Activated CD4-positive, alpha-beta T cell treated with anti-CD3 and anti-CD28 coated beads, Interleukin-10, Interleukin-2, amounts not matched to agents 100 ng/mL and 50 ng/mL, durations not matched to agents 16 hours and 8 hours (primary cell): Measurements from ENCODE around the gene ATP9A.
A peak's percentile ranks its signal among the peaks of the same experiment; 100 is the strongest.

Experiments
- DNase-seq: peaks from one replicate; pipeline ENCODE4 v3.0.0-alpha.2; 2020

Gene ATP9A

DNA sequence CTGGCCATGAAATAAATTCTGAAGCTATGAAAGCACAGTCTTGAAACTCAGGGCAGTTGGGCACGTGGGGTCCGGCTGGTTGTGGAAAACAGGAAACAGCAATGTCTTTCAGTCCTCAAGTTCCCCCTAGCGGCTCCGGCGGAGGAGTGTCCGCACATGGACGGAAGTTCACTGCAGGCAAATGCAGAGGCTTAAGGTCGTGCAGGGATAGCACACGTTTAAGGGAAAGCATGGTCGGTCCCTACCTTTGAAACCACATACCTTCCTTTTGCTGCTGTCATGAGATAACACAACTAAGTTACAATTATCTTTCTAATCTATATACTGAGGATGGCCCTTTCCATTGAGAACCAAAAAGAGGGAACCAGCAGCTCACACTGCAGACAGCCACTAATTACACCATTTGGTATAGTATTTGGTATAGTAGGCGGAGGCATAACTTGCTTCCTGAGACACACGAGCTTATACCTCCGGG lies 173.1 kb downstream of the ATP9A start:
- peak; percentile 92 for DNase-seq

DNA sequence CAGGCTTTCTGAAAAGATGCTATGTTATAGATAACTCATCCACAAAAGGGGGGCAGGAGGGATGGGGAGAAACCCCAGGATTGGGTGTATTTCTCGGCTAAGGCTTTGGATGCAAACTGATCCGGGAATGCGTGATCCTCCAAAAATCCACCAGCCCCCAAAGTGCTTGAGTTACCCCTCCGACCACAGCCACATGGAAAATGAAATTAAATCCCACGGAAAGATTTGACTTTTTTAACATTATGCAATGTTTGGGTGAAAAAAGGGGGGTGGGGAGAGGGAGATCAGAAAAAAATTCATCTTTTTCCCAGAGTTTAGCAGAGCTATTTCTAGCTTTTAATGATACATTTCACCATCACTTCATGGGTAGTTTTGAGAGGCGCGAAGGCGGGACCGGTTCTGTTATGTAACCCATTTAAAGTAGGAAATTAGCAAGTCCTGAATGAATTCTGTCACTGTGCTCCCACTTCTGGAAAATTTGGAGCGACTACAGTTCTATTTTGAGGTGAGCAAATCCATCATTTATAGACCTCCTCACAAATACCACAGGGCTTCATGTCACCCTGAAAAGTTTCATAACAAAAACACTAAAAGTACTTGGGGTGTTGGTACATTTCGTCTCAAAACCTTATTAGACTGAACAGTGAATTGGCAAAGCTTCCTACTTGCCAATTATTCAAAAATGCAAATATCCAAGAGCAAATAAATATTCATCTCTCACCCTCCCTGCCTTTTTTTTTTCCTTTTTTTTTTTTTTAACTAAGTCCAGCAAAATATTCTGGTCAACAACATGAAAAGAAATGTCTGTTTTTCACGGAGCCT lies 173.7 kb downstream of the ATP9A start:
- no peak for DNase-seq

DNA sequence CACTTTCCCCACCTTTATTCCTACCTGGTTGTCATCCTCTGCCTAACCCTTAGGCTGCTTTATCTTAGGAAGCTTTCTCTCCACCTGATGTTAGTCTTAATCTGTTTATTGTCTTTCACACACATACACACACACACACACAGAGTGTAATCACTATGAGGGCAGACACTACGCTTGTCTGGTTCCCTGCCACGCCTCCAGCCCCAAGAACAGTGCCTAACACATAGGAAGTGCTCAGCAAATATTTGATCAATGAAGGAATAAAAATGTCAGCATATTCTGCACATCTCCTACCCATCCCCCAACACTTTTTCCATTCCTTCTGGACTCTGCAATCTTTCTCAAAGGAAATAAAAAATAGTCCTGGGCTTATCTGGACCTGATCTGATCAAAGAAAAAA lies 174.6 kb downstream of the ATP9A start:
- DNase-seq: no peak

DNA sequence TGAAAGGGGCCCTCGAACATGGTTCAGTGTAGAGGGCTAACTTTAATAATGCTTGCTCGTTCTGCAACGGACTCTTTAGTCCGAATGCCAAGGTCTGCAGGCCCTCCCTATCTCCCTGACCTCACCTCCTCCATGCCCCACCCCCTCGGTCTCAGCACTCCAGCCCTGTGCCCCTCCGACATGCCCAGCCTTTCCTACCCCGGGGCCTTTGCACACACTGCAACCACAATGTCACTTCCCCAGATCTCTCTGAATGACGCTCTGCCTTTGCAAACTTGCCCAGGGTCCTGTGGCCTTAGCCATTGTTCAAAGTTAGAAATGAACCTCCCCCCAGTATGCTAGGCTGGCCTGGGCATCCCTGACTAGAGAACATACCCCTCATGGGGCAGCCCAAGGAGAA lies 175.6 kb downstream of the ATP9A start:
- DNase-seq: no peak

DNA sequence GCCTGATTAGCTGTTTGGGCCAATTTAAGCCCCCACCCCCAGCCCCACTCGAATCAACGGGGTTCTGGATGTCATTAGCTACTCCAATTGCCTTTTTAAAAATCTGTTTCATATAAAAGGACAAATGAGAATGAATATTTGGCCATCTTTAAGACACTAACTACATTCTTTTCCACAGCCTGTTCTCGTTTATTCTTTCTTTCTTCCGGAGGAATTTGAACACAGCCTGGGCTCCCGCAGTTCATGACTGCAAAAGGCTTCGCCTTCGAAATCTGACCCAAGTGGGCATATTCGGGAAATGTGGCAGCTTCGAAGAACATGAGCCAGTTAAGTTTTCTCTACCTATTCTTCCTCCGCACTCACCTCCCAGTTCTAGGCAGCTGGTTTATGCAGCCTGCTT lies 176.3 kb downstream of the ATP9A start:
- DNase-seq: no peak

DNA sequence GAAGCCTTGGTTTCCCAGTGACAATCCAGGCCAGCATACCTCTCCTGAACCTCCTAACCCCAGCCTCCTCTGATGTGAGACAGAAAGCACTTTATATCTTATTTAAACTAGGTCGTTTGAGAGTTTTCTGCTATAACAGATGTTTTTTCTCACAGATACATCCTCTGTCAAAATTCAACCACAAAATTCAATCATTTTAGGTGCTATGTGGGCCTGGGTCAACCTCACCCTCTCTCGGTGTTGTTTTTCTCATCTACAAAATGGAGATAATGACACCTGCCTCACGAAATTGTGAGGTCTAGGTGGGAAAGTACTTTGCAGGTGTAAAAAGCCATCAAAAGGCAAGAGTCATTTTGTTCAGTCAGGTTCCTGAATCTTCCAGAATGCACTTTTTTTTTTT lies 179.4 kb downstream of the ATP9A start:
- DNase-seq: no peak

DNA sequence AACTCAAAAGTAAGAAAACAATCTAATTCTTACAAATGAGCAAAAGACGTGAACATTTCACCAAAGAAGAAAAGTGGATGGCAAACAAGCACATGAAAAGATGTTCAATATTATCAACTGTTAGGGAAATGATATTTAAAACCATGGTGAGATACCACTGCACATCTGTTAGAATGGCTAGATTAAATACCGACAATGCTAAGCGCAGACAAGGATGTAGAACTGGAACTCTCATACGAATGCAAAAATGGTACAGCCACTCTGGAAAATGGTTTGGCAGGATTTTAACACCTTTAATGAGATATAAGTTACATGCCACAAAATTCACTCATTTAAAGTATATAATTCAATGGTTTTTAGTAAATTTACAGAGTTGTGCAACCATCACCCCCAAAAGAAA lies 181.0 kb downstream of the ATP9A start:
- no peak for DNase-seq

DNA sequence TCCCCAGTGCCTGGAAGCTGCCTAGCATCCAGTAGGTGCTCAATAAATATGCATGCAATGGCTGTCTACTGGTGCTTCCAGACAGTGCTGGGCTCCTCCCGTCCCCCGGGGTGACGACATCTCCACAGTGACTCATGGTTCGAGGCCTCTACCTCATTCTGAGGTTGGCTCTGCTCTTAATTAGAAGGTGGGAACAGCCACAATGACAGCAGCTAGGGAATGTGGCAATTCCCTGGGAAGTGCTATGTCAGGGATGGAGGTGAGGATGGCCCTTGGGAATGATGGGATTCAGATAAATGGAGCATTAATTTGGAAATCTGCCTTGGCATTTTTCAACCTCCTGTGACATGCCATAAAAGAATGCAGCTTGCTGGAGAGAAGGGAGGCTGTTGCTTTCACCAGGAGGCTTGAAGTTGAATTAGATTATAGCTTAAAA lies 182.2 kb downstream of the ATP9A start:
- no peak for DNase-seq

DNA sequence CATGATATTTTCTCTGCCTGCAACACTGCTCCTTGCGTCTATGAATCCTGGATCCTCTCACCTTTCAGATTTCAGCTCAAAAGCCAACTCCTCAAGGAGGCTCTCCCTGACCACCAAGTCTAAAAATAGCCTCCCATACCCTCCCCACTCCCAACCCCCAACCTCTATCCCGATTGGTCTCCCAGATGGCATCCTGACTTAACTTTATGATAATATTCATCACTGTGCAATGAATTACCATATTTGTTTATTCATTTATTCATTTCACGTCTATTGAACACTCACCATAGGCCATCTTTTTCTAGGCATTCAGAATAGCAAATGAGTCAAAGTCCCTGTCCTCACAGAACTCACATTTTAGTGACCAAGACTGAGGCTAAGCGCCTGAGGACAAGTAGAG lies 183.0 kb downstream of the ATP9A start:
- DNase-seq: no peak

DNA sequence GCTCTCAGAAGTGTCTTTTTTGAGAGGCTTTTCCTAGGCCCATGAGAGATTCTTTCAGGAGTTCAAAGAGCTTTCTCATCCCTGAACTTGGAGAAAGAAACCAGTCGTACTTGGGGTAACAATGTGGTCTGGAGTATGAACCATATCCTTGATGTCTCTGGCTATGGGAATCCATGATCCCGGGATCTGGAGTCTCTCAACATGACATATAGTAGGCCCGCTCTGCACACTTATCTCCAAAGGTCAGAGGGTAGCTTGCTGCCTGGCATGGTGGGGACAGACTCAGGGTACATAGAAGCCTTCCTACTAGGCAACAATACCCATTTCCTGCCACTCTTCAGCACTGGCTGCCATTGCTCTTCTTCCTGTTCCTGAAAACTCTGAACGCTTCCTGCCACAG lies 183.5 kb downstream of the ATP9A start:
- no peak for DNase-seq

DNA sequence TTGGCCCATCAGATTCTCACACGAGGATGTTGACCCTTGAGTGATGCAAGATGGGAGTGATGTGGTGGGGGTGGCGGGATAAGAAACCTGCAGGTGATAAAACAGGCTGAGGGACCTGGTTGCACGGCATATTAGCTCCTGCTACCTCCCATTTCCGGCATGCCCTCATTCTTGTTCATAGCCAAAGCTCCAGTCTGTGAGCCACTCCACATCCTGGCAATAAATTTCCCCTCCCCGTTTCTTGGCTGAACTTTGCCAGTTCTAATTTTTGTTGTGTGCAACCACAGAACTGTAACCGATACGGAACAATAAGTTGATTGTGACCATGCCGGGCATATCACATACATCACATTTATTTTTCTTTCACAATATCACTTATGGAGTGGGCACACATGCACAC lies 184.1 kb downstream of the ATP9A start:
- no peak for DNase-seq

DNA sequence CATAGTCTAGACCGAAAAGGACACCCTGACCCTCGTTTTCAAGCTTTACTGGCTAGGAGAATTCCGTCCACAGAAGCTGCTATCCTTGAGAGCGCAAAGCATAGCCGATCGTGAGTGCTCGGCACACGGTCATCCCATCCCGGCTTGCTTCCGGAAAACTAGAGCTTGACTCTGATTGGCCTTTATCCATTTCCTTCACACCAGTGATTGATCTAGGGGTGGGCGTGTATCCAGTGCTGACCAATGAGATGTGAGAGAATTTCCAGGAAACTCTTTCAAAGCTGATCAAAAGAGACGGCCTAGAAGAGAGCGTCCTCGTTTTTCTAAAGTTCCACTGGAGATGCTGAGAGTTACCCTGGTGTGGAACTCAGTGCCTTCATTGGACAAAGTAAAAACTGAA lies 184.7 kb downstream of the ATP9A start:
- DNase-seq: no peak

DNA sequence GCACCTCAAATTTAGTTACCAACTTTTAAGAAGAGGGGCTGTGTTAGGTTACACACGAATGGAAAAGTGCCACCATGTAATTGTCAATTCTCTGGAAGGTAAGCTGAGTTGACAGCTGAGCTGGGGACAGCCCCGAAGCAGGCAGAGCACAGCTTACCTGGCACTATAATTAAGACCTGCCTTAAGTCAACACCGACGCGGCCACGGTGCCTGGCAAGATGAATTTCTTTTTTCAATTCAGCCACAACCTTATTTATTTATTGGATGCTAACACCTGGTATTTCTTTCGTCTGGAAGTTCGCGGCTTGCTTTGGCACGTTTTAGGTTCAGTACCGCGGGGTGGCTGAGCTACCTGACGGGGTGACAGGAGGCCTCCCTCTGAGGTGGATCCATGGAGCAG lies 185.1 kb downstream of the ATP9A start:
- no peak for DNase-seq

DNA sequence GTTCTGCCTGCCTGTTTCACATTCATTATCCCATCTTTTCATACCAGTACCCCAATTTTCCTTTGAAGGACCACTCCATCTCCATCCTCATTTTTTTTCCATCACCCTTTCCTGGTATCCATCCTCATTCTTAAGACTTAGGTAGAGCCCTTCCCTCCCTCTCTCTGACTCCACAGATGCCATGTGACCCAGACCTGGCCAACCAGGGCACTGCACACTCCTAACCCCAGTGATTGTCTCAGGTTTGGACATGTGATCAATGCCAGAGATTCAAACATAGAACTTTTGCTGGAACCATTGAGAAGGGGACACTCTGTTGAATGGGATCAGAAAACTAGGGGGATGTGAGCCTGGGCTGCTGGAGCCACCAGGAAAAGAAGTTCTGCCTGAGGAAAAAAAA lies 186.6 kb downstream of the ATP9A start:
- DNase-seq: no peak

DNA sequence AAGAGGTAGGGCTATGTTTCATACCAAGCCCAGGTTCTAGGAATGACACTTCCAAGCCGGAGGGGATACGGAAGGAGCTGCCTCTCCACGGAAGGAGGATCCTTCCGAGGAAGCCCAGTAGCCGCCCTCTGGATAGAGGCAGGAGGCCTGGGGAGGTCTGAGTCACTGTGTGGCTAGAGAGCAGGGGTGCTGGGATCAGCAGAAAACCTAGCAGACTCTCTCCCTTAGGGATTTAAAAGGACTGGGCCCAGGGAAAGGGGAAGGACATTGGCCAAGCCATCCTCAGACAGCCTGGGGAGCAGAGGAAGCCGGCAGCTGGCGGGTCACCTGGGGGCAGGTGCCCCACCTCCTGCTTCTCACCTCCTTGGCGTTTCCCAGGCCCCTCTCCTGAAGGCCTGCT lies 189.1 kb downstream of the ATP9A start:
- no peak for DNase-seq

DNA sequence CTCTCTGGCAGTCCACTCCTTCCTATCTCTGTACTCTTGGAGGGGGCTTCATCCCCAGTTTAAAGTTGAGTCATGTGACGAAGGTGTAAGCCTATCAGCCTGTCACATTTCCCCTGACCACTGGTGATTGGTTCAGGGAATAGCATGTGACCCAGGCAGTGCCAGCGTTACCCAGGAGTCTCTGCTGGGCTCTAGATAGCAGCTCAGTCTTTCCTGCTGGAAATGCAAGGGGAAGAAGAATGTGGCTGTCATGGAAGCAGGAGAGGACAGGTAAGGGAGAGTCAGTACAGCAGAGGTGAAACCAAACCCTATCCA lies 190.1 kb downstream of the ATP9A start:
- no peak for DNase-seq

DNA sequence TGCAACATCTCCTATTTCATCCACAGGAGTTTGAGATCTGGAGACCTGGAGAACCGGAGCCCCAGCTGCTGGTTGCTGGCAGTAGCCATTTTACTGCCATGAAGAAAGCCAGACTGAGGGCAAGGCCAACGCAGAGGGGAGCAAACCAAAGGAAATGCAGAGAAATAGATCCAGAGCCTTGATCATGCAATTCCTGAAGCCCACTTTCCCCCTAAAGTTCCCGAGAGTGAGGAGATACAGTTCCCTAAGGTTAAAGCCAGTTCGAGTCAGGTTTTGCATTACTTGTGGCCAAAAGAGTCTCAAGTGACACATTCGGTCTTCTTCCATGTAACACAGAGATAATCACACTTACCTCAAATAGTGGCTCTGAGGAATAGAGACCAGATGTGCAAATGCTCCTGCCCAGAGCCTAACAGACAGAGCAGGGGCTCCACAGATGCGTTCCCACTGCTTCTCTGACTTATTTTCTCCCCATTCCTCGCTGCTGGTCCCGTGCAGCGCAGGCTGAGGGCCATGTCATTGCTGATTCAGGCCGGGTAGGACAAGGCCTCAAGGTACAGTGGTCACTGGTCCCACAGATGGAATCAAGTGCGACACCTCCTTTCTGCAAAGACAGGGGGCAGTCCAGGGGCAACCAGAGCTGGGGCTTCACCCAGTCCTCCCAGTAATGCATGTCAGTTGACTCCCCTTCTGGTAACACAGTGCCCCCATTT lies 190.6 kb downstream of the ATP9A start:
- no peak for DNase-seq

DNA sequence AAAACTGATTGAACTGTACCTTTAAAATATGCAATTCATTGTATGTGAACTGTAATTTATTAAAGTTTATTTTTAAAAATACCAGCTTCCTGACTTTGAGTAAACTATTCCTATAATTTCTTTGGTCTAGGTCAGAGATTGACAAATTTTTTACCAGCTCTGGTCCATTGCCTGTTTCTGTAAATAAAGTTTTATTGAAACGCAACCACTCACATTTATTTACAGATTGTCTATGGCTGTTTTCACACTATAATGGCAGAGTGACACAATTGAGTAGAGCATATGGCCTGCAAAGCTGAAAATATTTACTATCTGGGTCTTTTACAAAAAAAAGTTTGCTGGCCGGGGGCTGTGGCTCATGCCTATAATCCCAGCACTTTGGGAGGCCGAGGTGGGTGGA lies 192.7 kb downstream of the ATP9A start:
- DNase-seq: no peak

DNA sequence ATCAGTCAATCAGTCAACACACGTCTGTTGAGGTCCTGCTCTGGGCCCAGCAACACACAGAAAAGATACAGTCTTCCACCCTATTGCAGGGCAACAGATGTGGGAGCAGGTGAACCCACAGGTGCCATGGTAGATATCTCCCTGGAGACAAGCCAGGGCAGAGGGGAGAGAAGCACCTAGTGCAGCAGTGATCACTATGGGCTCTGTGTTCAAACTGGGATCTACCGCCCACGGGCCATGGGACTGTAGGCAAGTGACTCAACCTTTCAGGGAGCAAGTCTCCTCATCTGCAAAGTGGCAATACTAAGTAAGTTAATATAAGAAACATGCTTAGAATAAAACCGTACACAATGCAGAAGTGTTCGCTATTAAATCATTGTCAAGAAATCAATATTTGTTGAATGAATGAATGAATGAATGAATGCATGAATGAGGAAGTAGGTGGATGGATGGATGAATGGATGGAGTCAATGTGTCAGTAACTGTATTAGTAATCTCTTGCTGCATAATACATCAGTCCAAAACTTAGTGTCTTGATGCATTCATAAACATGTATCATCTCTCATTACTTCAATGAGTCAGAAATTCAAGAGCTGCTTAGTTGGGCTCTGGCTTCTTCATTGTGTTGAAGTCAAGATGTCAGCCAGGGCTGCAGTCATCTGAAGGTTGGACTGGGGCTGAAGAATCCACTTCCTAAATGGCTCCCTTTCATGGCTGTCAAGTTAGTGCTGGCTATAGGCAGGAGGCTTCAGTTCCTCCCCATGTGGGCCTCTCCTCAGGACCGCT lies 193.7 kb downstream of the ATP9A start:
- peak; percentile 19 for DNase-seq

DNA sequence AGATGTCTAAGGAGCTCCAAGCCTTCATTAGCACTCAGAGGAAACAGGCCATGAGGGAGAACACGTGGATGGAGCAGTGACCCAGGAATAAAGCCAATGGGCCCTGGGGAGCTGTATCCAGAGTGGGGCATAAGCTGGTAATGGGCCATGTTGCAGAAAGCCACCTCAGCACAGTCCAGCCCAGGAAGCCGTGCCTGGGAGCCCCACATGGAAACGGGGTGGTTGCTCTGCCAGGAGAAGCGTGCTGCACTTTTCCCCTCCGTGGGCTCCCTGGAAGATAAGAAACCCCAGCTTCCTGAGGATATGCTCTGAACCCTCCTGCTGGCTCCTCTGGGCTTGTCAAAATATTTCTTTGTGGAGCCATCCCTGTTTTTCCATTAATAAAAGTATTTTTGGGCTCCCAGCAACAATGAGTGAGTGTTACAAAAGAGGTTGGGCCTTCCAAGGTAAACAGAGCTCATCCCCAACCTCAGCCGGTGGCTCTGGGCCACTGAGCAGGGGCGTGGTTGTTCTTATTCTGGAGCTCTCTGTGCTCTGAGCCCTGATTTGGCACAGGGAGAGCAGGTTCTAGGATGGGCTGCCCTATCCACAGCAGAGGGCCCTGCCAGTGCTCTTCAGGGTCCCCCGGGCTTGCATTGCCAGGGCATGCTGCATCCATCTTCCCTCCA lies 194.5 kb downstream of the ATP9A start:
- DNase-seq: no peak

DNA sequence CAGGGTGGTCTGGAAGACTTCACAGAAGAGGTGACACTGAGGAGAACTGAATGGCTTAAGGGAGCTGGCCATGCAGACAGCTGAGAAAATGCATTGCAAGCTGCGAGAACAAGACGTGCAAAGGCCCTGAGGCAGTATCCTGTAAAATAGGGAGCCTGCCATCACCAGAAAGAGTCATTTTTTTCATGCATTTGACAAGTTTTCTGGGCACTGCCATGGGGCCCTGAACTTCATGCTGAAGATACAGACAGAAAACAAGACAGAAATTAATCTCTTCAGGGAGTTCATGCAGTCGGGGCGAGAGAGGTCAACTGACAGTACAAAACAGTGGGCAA lies 196.8 kb downstream of the ATP9A start:
- DNase-seq: no peak

DNA sequence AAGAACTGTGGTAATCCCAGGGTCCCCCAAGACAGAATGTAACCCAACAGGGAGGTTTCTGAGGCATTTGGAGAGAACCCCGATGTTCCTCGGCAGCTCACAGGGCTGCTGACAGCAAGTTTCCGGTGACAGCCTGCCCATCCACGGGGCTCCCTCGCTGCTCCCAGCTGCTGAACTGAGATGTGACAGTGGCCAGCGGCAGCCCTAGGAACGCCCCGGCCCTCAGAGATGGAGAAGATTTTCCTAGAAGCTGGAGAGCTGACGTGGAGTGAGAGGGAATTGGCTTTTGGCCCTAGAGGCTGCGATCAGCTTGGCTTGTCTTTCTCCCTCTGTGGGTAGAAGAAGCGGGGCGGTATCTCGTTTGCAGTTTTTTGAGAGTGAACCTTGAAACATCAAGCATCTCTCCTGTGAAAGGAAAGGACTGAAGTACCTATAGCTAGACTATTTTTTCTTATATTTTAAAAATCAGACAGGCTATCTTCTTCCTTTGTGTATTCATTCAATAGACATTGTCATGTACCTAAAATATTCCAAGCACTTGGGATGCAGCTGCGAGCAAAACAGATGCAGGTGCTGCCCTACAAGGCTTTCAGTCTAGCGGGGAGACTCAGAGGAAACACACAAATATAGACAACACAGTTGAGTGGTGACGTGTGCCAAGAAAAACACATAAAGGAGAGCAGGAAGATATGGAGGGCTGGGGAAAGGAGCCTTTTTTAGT lies 197.3 kb downstream of the ATP9A start:
- no peak for DNase-seq
